Activated T-cell treated with anti-CD3 and anti-CD28 coated beads for 4 hours (primary cell): ENCODE measurements around the gene ZFAND6.

Experiments used
- DNase-seq: peaks from one replicate; pipeline ENCODE4 v3.0.0-alpha.2; 2020

Gene ZFAND6

GRCh38 chr15:80173022-80173759 is 113.7 kb downstream of the ZFAND6 start:
- DNase-seq: peak; percentile 62

GRCh38 chr15:80174017-80174746 is 114.7 kb downstream of the ZFAND6 start:
- no peak for DNase-seq

- no peak for DNase-seq
Measured at GRCh38 chr15:80175436-80175835, 116.0 kb downstream of the ZFAND6 start.

GRCh38 chr15:80176443-80176842 is 117.0 kb downstream of the ZFAND6 start:
- no peak for DNase-seq

- DNase-seq: no peak
Measured at GRCh38 chr15:80177156-80177555, 117.7 kb downstream of the ZFAND6 start.

GRCh38 chr15:80179025-80179759 is 119.7 kb downstream of the ZFAND6 start:
- no peak for DNase-seq

DNA sequence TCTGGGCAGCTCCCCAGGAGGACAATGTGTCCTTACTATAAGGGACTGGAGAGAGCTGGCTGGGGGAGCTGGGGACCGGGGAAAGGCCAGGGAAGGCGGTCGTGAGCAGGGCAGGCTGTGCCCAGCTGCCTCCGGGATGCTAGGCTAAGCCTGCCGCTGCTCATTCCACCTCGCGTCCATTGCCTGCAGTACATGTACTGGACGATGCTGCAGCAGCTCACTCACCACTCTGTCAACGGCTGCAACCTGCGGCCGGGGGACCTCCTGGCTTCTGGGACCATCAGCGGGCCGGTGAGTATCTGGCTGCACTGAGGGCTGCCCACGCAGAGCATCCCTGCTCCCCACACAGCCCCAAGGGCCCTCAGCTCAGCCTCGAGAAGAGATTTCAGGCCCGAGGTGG is 120.5 kb downstream of the ZFAND6 start:
- no peak for DNase-seq

DNA sequence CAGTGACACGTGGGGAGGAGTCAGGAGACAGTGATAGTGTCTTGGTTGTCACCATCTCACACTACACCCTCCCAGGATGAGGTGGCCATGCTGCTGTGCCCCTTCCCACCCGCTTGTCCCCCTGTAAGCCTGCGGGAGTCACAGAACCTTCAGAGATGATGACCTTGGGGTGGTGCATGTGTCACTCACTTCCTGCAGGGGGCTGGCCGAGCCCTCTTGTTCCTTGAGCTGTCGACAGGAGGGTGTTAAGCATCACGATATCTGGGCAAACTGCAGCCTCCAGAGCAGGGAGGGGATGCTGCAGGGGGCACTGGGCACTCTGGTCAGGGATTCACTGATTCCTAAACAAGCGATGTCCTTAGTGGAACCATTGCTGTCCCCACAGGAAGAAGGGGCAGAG is 121.0 kb downstream of the ZFAND6 start:
- no peak for DNase-seq

DNA sequence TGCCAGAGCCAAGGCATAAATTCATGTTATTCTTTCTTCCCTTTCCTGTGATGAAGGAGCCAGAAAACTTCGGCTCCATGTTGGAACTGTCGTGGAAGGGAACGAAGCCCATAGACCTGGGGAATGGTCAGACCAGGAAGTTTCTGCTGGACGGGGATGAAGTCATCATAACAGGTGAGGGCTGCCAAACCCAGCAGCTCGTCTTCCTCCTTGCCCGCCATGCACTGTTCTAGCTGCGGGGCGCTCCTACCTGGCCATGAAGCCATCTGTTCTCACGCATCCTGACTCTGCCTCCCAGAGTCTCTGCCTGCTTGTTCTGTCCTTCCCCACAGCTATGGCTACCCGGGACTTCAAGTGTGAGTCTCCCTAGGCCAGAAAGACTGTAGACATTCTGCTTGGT is 121.5 kb downstream of the ZFAND6 start:
- DNase-seq: no peak

- no peak for DNase-seq
Measured at GRCh38 chr15:80182611-80183261, 123.3 kb downstream of the ZFAND6 start.

GRCh38 chr15:80183306-80183705 is 123.8 kb downstream of the ZFAND6 start:
- DNase-seq: no peak

DNA sequence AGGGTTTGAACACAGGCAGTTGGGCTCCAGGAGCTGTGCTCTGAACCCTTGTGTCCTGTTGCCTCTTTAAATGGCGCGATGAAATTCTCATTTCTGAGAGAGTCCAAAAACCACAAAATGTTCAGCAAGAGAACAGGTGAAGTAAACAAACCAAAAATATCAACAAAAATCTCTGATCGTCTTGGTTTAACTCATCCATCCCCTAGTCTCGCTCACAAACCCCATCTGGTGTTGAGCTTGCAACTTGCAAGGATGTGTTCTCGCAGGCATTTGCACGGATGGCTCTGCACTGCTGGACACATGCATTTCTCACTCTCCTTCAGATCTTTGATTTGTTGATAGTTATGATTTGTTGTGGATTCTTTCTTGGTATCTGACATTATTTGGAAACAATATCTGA is 124.4 kb downstream of the ZFAND6 start:
- DNase-seq: no peak

GRCh38 chr15:80184554-80184953 is 125.1 kb downstream of the ZFAND6 start:
- DNase-seq: no peak

DNA sequence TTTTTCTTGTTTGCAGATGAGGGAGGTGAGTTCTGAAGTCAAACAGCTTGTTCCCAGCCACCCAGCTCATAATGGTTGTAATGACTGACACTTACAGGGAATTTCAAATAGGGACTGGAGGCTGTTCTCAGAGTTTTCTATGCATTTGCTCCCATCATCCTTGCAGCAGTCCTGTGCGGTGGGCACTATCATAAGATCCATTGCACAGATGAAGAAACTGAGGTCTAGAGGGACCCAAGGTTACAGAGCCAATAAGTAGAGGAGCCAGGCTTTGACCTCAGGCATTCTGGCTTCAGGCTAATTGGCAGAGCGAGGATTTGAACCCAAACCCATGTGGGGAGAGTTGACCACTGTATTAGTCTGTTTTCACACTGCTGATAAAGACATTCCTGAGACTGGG is 125.7 kb downstream of the ZFAND6 start:
- DNase-seq: no peak

DNA sequence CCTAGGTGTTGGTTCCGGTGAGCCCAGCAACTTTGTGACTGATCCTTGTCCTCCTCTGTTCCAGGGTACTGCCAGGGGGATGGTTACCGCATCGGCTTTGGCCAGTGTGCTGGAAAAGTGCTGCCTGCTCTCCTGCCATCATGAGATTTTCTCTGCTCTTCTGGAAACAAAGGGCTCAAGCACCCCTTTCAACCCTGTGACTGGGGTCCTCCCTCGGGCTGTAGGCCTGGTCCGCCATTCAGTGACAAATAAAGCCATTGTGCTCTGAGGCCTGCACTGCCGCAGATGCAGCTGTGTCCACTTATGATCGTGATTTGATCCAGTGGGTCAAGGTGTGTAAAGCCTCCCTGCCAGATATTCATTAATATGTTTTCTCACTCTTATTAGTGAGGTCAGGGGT is 126.6 kb downstream of the ZFAND6 start:
- no peak for DNase-seq

DNA sequence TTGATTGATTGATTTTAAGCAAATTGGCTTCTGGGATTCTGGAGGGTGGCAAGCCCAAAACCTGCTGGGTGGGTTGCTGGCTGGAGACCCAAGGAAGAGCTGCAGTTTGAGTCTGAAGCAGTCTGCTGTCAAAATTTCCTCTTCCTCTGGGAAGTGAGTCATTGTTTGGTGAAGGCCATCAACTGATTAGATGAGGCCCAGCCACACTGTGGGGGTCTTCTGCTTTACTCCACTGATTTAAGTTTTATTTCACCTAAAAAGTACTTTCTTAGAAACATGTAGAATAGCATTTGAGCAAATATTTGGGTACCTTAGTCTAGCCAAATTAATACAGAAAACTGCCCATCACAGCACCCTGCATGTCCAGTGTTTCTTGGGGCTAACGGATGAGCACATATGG is 127.1 kb downstream of the ZFAND6 start:
- DNase-seq: no peak
